Neural crest cell (in vitro differentiated cells): ENCODE measurements around the gene SERINC3. TPM values are rescaled to one million over a fixed set of nuclear protein-coding genes. Genes with fewer than 3 reads are reported as not detected.

ENCODE experiments used
- DNase-seq: peaks from one replicate; pipeline ENCODE4 v3.0.0; 2021; ENCODE audit warnings: low read depth, mixed read lengths, low spot score
- H3K27ac Mint-ChIP-seq: one replicate; pipeline ENCODE4 v1.8.0; 2021; ENCODE audit warnings: mild to moderate bottlenecking, mixed read lengths; ENCODE audit not compliant: unreplicated experiment
- H3K27me3 Mint-ChIP-seq: 2 replicates; pipeline ENCODE4 v1.8.0; 2021; ENCODE audit warnings: low read depth, mild to moderate bottlenecking, mixed read lengths
- H3K36me3 Mint-ChIP-seq: 2 replicates; pipeline ENCODE4 v1.8.0; 2021; ENCODE audit warnings: low read depth, mild to moderate bottlenecking, mixed read lengths
- H3K4me1 Mint-ChIP-seq: 2 replicates; pipeline ENCODE4 v1.8.0; 2021; ENCODE audit warnings: mixed read lengths
- H3K4me3 Mint-ChIP-seq: one replicate; pipeline ENCODE4 v1.8.0; 2021; ENCODE audit warnings: mild to moderate bottlenecking, mixed read lengths
- H3K9me3 Mint-ChIP-seq: 2 replicates; pipeline ENCODE4 v1.8.0; 2021; ENCODE audit warnings: mixed read lengths
- CTCF ChIP-seq: fragments of 200-600 bp; sonication (generic); conservative IDR thresholded peaks from 2 replicates; pipeline ENCODE4 v1.5.0; 2021; ENCODE audit warnings: antibody characterized with exemption, mild to moderate bottlenecking
- total RNA-seq: library from RNA; stranded (reverse); gene quantifications from 2 replicates; pipeline ENCODE4 v1.2.1, GENCODE V29; 2021

Gene SERINC3
- total RNA-seq, 1 donor from 2014 or later = 32.4 TPM

- no peaks in the 10 kb centered on the region for H3K9me3 Mint-ChIP-seq
- TF ChIP-seq CTCF = no peak
- no peaks in the 10 kb centered on the region for H3K36me3 Mint-ChIP-seq
- H3K4me3 Mint-ChIP-seq = no peak overlapping the region
- H3K27ac Mint-ChIP-seq = no peak overlapping the region
- peaks cover 16% of the 10 kb centered on the region for H3K4me1 Mint-ChIP-seq
- no peak for DNase-seq
- H3K27me3 Mint-ChIP-seq = no peaks in the 10 kb centered on the region
Measured at GRCh38 chr20:44464514-44464913, 57.4 kb downstream of the SERINC3 start.

GRCh38 chr20:44463466-44463865 lies 58.4 kb downstream of the SERINC3 start:
- DNase-seq = no peak
- Mint-ChIP-seq H3K36me3 (no peaks in the 10 kb centered on the region), H3K9me3 (no peaks in the 10 kb centered on the region), H3K27me3 (no peaks in the 10 kb centered on the region), H3K4me1 (peaks cover 16% of the 10 kb centered on the region), H3K27ac (peak overlapping the region; percentile 57), H3K4me3 (no peak overlapping the region)
- TF ChIP-seq CTCF = no peak

GRCh38 chr20:44461803-44462174 lies 60.1 kb downstream of the SERINC3 start:
- no peak overlapping the region for H3K27ac Mint-ChIP-seq

GRCh38 chr20:44461142-44461802 lies 60.6 kb downstream of the SERINC3 start:
- Mint-ChIP-seq H3K27ac (no peak overlapping the region), H3K27me3 (no peaks in the 10 kb centered on the region)

More at GRCh38 chr20:44461803-44462174, 60.1 kb downstream of the SERINC3 start:
- peaks cover 13% of the 10 kb centered on the region for H3K4me1 Mint-ChIP-seq
- no peak for TF ChIP-seq CTCF
- H3K36me3 Mint-ChIP-seq = no peaks in the 10 kb centered on the region
- H3K9me3 Mint-ChIP-seq = no peaks in the 10 kb centered on the region
- no peak overlapping the region for H3K4me3 Mint-ChIP-seq
- no peaks in the 10 kb centered on the region for H3K27me3 Mint-ChIP-seq
- DNase-seq = no peak

GRCh38 chr20:44460795-44461141 lies 61.1 kb downstream of the SERINC3 start:
- H3K4me3 Mint-ChIP-seq = no peak overlapping the region
- H3K9me3 Mint-ChIP-seq = no peaks in the 10 kb centered on the region
- H3K4me1 Mint-ChIP-seq = peaks cover 13% of the 10 kb centered on the region
- H3K36me3 Mint-ChIP-seq = no peaks in the 10 kb centered on the region
- peak; percentile 52 for TF ChIP-seq CTCF
- DNase-seq = no peak
- H3K27ac Mint-ChIP-seq = no peak overlapping the region
- H3K27me3 Mint-ChIP-seq = no peaks in the 10 kb centered on the region

More at GRCh38 chr20:44461142-44461802, 60.6 kb downstream of the SERINC3 start:
- Mint-ChIP-seq H3K4me3 (no peak overlapping the region), H3K4me1 (peaks cover 13% of the 10 kb centered on the region), H3K9me3 (no peaks in the 10 kb centered on the region), H3K36me3 (no peaks in the 10 kb centered on the region)
- TF ChIP-seq CTCF = no peak
- DNase-seq = no peak
